ENCODE data around the gene NUP214.

Gene NUP214

GRCh38 chr9:131217331-131218031 lies 92.1 kb downstream of the NUP214 start:
- Histone ChIP-seq H3K4me1 (peaks cover 2% of the 10 kb centered on the region), H3K27me3 (ENCODE audit: control insufficient read depth, insufficient read depth, low read length) (no peaks in the 10 kb centered on the region), H3K27ac (no peak overlapping the region), H3K79me2 (no peaks in the 10 kb centered on the region), H3K4me2 (ENCODE audit: low read length) (no peak overlapping the region), H3K4me3 (ENCODE audit: low read depth, low read length) (no peak overlapping the region), H3K9me3 (ENCODE audit: control insufficient read depth, low read length) (no peaks in the 10 kb centered on the region), H3K9ac (no peak overlapping the region), H2AFZ (no peak overlapping the region), H3K36me3 (ENCODE audit: control insufficient read depth, insufficient read depth, low read length) (no peaks in the 10 kb centered on the region)
- TF ChIP-seq CTCF (IDR thresholded peaks at IDR 0.05) = no peak

GRCh38 chr9:131218370-131218769 lies 93.0 kb downstream of the NUP214 start:
- Histone ChIP-seq H3K4me2 (ENCODE audit: low read length) (no peak overlapping the region), H3K79me2 (no peaks in the 10 kb centered on the region), H3K36me3 (ENCODE audit: control insufficient read depth, insufficient read depth, low read length) (no peaks in the 10 kb centered on the region), H3K4me3 (ENCODE audit: low read depth, low read length) (no peak overlapping the region), H2AFZ (no peak overlapping the region), H3K27me3 (ENCODE audit: control insufficient read depth, insufficient read depth, low read length) (no peaks in the 10 kb centered on the region), H3K9ac (no peak overlapping the region), H3K4me1 (peaks cover 2% of the 10 kb centered on the region), H3K27ac (no peak overlapping the region), H3K9me3 (ENCODE audit: control insufficient read depth, low read length) (no peaks in the 10 kb centered on the region)
- no peak for TF ChIP-seq CTCF (IDR thresholded peaks at IDR 0.05)

GRCh38 chr9:131220485-131220884 lies 95.1 kb downstream of the NUP214 start:
- H3K79me2 ChIP-seq = no peaks in the 10 kb centered on the region
- H3K4me3 ChIP-seq (ENCODE audit: low read depth, low read length) = no peak overlapping the region
- no peaks in the 10 kb centered on the region for H3K9me3 ChIP-seq (ENCODE audit: control insufficient read depth, low read length)
- H3K27ac ChIP-seq = no peak overlapping the region
- no peak overlapping the region for H3K9ac ChIP-seq
- TF ChIP-seq CTCF (IDR thresholded peaks at IDR 0.05) = no peak
- H3K4me1 ChIP-seq = peaks cover 2% of the 10 kb centered on the region
- H2AFZ ChIP-seq = no peak overlapping the region
- no peaks in the 10 kb centered on the region for H3K27me3 ChIP-seq (ENCODE audit: control insufficient read depth, insufficient read depth, low read length)
- H3K36me3 ChIP-seq (ENCODE audit: control insufficient read depth, insufficient read depth, low read length) = no peaks in the 10 kb centered on the region
- no peak overlapping the region for H3K4me2 ChIP-seq (ENCODE audit: low read length)

GRCh38 chr9:131222460-131222859 lies 97.1 kb downstream of the NUP214 start:
- no peak overlapping the region for H3K4me3 ChIP-seq (ENCODE audit: low read depth, low read length)
- peaks cover 4% of the 10 kb centered on the region for H3K4me1 ChIP-seq
- H3K27ac ChIP-seq = no peak overlapping the region
- H3K9ac ChIP-seq = no peak overlapping the region
- H3K4me2 ChIP-seq (ENCODE audit: low read length) = no peak overlapping the region
- H3K9me3 ChIP-seq (ENCODE audit: control insufficient read depth, low read length) = no peaks in the 10 kb centered on the region
- no peaks in the 10 kb centered on the region for H3K79me2 ChIP-seq
- no peak for TF ChIP-seq CTCF (IDR thresholded peaks at IDR 0.05)
- no peaks in the 10 kb centered on the region for H3K27me3 ChIP-seq (ENCODE audit: control insufficient read depth, insufficient read depth, low read length)
- no peak overlapping the region for H2AFZ ChIP-seq
- H3K36me3 ChIP-seq (ENCODE audit: control insufficient read depth, insufficient read depth, low read length) = no peaks in the 10 kb centered on the region

- no peak overlapping the region for H3K4me3 ChIP-seq (ENCODE audit: low read depth, low read length)
- H3K4me1 ChIP-seq = peaks cover 6% of the 10 kb centered on the region
- no peak overlapping the region for H3K4me2 ChIP-seq (ENCODE audit: low read length)
- no peaks in the 10 kb centered on the region for H3K79me2 ChIP-seq
- no peaks in the 10 kb centered on the region for H3K9me3 ChIP-seq (ENCODE audit: control insufficient read depth, low read length)
- no peak overlapping the region for H3K27ac ChIP-seq
- TF ChIP-seq CTCF (IDR thresholded peaks at IDR 0.05) = no peak
- no peaks in the 10 kb centered on the region for H3K36me3 ChIP-seq (ENCODE audit: control insufficient read depth, insufficient read depth, low read length)
- no peaks in the 10 kb centered on the region for H3K27me3 ChIP-seq (ENCODE audit: control insufficient read depth, insufficient read depth, low read length)
- no peak overlapping the region for H2AFZ ChIP-seq
- H3K9ac ChIP-seq = no peak overlapping the region
Observed at GRCh38 chr9:131226226-131226625, 100.8 kb downstream of the NUP214 start.

Measured in parathyroid adenoma (tissue), 2 donors.